Stimulated activated naive CD4-positive, alpha-beta T cell treated with Interleukin-2 at 50 U/mL for 16 hours (primary cell): ENCODE results near the gene EDN3.

Experiments
- DNase-seq: peaks from one replicate; lab custom pipeline; 2025; lab: John Stamatoyannopoulos, UW

Gene EDN3

DNA sequence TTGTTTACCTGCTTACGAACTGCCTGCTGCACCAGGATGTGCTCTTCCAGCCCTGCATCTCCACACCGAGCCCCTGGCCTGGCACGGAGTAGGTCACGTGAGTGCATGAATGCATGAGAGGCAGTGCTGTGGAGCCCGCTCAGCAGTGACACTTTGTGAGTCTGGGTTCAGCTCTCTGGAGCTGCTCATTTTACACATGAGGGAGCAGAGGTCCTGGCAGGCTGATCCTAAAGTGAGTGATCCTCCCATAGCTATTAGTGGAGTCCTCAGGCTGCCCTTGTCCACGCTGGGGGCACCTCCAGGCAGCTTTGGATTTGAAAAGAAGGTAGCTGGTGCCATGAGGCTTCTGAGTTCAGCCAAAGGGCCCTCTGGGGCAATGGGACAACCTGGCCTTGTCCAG lies 64.2 kb downstream of the EDN3 start:
- no peak for DNase-seq

- DNase-seq = no peak
These were observed 65.3 kb downstream of the EDN3 start for GRCh38 chr20:59365611-59366285.

- DNase-seq = no peak
These were observed 71.0 kb downstream of the EDN3 start for GRCh38 chr20:59371431-59371830.

DNA sequence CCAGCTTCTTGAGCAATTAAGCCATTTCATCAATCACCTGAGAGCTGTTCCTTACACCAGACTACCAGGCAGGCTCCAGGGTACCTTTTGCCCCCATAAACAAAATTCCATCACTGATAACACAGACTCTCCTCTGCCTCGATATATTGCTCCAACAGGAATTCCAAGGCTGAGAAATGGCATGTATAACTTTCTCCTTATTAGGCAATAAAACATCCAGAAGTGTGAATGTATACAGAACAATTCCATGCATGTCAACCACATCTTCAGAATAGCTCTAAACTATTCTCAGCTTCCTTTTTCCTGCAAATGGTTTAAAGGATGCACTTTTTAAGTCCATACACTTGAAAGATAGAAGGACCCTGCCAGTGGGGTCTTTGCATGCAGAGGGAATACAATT lies 73.8 kb downstream of the EDN3 start:
- no peak for DNase-seq

DNA sequence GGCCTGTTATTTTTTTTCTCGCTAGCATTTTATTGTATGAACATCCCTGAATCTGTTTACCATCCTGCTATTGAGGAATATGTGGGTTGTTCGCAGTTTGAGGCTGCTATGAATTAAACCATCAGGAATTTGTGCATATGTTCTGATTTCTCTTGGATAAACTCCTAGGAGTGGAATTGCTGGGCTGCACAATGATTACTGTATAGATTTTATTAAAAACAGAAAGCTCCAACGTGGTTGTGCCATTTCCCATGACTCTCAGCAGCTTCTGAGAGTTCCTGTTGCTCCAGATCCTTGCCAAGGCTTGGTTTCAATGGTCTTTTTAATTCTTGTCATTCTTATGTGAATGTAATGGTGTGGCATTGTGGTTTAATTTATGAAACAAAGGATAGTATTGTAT lies 75.1 kb downstream of the EDN3 start:
- no peak for DNase-seq
